Stimulated activated CD8-positive, alpha-beta memory T cell treated with anti-CD3 and anti-CD28 coated beads, Interleukin-12 subunit alpha, Interleukin-12 subunit beta, amount 100 ng/mL, for 24 hours (primary cell): Measurements from ENCODE around the gene SLC2A5.

Source experiments
- DNase-seq: peaks from one replicate; pipeline ENCODE4 v3.0.0-alpha.2; 2020; ENCODE audit errors: extremely low read depth

The SLC2A5 gene

DNA sequence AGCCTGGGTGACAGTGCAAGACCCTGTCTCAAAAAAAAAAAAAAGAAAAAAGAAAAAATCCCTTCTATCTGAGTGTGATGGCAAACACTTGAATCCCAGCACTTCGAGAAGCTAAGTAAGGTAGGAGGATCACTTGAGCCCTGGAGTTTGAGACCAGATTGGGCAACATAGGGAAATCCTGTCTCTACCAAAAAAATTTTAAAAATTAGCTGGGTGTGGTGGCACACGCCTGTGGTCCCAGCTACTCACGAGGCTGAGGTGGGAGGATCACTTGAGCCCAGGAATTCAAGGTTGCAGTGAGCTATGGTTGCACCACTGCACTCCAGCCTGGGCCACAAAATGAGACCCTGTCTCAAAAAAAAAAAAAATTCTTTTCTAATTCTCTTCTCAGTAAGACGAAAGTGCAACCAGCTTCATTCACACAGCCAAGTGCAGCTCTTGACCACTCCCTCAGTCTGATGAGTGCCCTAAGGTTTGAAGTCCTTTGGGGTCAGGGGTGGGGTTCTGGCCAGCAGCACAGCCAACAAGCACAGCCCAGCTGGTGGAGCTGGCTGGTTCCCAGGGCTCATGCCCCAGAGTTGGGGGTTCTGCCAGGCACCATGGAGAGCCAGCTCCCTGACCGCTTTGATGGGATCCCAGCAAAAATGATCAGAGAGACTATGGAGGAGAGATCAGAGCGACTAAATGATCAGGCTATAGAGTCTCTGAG, 8.0 kb downstream of the SLC2A5 start:
- no peak for DNase-seq

DNA sequence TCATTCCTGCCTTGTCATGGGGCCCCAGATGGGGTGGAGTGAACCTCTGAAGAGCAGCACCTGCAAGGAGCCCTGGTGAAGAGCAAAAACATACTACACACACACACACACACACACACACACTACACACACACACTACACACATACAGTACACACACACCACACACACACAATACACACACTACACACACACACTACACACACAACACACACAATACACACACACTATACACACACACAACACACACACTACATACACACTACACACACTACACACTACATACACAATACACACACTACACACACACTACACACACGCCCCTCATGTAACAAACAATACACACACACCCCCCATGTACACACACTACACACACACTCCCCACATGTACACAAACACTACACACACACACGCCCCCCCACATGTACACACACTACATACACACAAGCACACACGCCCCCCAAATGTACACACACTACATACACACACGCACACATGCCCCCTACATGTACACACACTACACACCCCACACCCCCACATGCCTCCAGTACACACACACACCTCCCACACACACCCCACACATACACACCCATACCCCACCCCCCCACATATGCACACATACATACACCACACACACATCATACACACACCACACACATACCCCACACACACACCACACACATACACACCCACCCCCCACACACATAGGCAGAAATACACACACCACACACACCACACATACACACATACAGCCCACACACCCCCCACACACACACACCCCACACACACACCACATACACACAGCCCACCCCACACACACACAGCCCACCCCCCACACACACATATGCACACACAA, 9.3 kb downstream of the SLC2A5 start:
- no peak for DNase-seq

DNA sequence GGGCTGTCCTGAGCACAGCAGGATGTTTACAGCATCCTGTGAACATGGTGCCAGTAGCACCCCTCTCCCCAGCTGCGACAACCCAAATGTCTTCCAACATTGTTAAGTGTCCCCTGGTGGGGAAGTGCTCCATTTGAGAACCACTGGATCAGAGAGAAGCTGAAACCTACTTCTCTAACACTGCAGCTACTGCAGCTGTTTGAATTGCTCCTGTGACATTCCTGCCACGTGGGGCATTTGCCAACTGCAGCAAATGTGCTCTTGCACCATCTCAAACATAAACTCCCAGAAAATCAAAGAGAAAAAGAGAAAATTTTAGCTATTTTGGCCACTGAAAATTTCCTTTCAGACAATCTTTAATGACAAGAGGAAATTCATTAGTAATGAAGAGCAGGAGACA, 11.0 kb downstream of the SLC2A5 start:
- no peak for DNase-seq

DNA sequence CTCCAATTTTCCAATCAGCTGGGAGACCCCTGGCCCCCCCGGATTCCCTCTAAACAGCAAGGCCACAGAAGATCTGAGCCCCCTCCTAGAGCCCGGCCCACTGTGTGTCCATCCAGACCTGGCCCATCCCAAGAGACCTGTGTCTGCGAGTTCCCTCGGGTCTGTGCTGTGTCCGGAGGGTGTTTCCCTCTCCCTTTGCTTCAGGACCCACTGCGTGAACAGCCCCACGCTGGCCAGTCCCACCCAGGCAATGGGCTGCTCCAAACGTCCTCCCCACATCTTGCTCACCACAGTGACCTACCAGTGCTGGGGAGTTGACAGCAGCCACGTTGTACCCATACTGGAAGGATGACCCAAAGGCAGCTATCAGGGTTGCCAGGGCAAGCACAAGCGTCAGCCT, 11.6 kb downstream of the SLC2A5 start:
- no peak for DNase-seq

DNA sequence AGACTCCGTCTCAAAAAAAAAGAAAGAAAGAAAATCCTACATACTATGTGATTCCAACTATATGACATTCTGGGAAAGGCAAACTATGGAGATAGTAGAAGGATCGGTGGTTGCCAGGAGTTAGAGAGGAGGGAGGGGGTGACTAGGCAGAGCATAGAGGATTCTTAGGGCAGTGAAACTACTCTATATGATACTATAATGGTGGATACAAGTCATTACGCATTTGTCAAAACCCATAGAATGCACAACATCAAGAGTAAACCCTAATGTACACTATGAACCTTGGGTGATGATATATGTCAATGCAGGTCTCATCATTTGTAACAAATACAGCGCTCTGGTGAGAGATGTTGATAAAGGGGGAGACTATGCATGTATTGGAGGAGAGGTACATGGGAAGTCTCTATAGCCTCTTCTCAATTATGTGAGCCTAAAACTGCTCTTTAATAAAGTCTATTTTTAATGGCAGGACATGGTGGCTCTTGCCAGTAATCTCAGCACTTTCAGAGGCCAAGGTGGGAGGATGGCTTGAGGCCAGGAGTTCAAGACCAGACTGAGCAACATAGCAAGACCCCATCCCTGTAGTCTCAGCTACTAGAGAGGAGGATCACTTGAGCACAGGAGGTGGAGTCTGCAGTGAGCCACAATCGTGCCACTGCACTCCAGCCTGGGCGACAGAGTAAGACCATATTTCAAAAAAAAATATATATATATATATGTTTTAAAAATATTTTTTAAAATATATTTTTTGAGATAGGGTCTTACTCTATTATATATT, 17.0 kb downstream of the SLC2A5 start:
- no peak for DNase-seq

DNA sequence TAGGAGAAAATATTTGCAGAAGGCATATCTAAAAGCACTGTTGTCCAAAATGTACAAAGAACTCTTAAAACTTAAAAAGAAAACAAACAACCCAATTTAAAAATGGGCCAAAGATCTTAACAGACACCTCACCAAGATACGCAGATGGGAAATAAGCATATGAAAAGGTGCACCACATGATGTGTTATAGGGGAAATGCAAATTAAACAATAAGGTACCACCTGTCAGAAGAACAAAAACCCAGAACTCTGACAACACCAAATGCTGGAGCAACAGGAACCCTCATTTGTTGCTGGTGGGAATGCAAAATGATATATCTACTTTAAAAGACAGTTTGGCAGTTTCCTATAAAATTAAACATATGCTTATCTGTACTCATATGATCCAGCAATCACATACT, 18.1 kb downstream of the SLC2A5 start:
- no peak for DNase-seq

DNA sequence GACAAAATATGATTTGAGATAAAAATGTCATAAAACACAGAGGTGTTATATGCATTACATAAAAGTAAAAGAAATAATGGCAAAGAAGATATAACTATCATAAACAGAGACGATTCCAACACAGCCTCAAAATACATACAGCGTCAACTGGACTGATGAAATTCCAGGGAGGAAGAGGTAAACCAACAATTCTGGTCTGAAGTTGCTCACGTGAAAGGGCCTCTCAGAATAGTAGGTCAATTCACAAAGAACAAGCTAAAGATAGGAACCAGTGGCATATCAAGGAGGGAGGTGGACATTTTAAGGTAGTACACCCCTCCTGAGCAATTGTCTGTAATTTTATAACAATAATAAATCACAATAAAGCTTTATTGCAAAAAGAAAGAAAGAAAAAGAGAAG, 18.6 kb downstream of the SLC2A5 start:
- DNase-seq = no peak

DNA sequence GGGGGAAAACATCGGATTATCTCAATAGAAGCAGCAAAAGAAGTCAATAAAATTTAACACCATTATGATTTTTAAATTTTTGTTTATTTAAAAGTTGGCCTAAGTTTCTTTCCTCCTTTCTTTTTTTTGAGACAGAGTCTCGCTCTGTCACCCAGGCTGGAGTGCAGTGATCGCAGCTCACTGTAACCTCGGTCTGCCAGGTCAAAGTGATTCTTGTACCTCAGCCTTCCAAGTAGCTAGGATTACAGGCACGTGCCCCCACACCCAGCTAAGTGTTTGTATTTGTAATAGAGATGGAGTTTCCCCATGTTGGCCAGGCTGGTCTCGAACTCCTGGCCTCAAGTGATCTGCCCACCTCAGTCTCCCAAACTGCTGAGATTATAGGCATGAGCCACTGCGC, 20.9 kb downstream of the SLC2A5 start:
- no peak for DNase-seq

DNA sequence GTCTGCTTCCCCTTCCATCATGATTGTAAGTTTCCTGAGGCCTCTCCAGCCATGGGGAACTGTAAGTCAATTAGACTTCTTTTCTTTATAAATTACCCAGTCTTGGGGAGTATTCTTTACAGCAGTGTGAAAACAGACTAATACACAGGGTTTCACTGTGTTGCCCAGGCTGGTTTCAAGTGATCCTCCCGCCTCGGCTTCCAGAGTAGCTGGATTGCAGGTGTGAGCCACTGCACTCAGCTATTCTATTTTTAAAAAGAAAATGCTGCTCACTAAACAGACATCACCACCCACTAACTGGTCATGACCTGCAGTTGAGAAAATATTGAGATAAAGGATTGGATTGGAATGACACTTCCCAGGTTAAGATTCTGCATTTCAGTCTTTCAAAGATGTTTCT, 22.4 kb downstream of the SLC2A5 start:
- DNase-seq = no peak

DNA sequence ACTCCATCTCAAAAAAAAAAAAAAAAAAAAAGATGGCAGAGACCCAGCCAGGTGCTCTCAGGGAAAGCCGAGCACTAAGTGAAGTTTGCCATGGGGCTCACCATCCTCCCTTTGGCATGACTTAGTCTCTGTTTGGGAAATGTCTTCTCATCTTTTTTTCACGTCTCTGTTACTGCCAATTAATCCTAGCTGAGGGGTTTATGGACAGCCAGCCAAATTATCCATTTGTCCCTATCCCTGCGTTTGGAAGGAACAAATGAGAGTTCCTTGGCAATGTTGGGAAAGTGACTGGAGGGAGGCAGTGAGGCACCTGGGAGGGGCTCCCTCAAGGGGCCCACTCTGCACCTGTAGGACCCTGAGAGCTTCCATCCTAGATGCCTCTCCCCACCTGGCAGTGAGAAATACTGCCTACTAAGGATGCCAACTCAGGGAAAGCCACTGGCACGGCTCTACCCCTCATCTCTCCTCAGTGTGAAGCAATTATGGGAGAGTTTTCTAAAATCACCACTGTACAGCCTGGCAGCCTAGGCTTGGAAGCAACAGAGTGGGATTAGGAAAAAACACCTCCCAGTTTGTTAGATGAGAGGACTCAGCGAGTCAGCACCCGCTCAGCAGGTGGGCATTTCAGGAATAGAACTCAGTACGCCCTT, 23.4 kb downstream of the SLC2A5 start:
- DNase-seq = no peak

DNA sequence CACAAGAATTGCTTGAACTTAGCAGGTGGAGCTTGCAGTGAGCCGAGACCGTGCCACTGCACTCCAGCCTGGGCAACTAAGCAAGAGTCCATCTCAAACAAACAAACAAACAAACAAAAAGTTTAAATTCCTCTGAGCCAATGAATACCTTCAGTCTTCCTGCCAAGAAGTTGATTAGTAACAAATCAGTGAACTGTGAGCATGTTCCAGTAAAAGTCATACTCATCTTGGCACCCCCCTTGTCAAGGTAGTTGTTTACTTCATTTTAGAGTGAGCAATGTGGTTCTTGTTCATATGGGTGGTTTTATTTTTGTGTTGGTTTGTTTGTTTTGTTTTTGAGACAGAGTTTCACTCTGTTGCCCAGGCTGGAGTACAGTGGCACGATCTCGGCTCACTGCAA, 25.2 kb downstream of the SLC2A5 start:
- DNase-seq = no peak

DNA sequence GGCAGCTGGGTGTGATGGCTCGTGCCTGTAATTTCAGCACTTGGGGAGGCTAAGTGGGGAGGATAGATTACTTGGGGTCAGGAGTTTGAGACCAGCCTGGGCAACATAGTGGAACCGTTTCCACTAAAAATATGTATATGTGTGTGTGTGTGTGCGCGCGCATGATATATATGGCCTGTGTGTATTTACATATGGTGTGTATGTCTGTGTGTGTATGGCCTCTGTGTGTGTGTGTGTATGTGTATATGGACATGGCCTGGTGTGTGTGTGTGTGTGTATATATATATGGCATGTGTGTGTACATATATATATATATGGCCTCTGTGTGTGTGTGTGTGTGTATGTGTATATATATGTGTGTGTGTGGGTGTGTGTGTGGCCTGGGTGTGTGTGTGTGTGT, 27.2 kb downstream of the SLC2A5 start:
- no peak for DNase-seq

DNA sequence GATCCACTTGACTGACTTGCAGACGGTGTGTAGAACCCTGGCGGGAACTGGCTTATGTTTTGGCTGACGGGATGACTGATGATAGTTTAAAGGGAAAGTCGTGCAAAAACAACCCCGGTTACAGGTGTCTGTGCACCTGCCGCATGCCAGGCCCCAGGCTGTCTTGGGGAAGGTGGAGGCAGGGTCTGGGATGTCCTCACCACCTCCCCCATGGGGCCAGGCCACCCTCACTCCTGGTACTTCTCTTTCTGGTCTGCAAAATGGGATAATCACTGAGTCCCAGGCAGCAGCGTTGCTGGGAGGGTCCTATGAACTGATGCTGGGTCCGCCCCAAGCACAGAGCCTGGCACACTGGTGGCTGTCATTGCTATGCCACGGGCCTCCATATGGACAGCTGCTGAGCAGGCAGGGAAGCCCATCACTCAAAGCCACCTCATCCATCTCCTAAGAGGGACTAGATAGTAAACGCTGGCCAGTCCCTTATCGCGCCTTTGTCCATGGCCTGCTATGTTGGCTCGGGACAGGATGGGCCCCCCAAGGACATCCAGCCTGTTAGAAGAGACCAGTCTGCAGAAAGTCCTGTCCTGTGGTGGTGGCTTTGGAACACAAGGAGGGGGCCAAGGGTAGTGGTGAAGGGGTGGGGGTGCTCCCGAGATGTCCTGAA, 28.2 kb downstream of the SLC2A5 start:
- DNase-seq = no peak

DNA sequence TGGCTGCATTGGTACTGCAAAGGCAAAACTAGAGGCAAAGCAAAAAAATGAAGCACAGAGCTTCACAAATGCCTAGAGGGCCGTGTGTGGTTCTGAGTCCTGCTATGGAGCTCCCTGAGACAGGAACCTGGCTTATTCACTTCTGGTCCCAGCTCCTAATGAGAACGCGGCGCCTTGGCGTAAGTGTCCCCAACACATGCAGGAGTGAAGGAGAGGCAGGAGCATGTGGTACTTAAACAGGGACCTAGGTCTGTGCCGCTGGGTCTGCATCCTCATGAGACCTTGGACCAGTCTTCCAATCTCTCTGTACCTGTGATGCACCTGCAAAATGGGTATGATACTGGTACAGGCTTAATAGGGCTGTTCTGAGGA, 28.8 kb downstream of the SLC2A5 start:
- no peak for DNase-seq

DNA sequence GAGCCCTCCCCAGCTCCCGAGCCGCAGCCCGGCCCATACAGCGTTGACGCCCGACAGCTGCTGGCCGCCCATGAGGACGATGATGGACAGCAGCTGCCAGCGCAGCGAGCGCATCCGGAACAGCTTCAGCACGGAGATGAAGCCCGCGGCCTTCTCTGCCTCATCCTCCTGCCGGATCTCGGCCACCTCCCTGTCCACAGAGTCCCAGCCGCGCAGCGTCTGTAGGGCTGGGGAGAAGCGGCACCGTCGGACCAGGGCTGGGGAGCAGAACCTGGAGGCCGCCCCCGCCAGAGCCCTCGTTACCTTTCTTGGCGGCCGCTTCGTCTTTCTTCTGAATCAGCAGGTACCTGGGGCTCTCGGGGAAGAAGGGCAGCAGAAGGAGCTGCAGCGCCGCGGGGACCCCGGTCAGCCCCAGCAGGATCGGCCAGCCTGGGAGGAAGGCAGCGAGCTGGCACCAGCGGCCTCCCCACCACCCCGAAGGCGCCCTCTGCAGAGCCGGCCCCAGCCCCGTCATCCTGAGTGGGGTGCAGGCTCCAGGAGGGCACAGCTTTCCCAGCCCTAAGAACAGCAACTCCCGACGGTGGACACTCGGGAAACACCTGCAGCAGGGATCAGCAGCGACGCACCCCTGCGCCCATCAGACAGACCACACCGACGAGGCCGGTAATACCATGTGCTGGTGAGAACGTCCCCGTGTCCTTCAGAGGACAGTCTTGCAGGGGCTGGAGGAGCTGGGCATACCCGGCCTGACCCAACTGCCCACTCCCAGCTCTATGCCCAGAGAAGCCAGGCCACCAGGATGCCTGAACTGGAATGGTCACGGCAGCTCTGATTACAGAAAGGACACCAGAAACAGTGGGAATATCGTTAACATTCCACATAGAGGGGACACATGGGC, 29.4 kb downstream of the SLC2A5 start:
- DNase-seq = no peak

DNA sequence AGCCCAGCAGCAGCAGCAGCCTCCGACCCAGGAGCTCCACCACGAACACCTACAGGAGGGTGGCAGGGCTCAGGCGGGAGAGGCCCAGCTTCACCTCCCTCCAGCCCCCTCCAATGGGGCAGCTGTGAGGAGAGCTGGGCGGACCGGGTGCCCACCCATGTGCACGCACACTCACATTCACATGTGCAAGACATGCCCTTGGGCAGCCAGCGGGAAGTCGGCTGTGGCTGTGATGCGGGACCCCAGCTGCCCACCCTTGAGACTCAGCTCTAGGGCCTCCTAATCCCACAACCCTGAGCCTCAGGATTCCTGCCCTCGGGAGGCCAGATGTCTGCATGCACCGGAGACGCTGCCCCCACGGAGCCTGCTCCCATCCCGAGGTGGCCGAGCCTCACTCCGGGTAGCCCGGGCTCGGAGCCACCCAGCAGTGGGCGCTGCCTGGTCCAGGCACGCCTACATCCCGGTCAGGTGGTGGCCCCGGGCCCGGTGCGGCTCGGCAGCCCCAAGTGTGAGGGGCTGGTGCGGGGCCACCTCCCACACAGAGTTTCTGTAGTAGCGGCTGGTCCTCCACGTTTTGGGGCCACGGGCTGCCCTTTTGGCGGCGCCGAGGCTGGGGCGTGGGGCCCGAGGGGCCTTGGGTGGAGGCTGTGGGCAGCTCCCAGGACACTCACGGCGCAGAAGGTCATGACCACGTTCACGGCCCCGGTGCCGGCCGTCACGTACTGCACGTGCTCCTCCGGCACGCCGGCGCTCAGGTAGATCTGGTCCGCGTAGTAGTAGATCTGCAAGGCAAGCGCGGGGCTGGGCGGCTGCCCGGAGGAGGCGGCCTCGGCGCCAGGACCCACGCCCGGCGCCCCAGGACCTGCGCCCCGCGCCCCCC, 30.3 kb downstream of the SLC2A5 start:
- DNase-seq = no peak

DNA sequence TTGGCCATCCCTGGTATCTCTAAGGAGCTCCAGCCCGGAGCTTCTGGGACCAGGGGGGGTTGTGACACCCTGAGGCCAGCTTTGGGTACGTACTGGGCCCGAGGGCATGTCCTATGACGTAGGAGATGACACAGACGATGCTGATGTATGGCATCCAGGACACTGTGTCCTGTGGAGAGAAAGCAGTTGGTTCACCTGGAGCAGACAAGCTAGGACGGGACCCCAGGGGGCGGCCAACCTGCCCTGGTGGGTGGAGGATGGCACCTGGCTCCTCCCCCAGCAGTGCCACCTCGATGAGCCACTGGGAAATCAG, 31.1 kb downstream of the SLC2A5 start:
- no peak for DNase-seq

DNA sequence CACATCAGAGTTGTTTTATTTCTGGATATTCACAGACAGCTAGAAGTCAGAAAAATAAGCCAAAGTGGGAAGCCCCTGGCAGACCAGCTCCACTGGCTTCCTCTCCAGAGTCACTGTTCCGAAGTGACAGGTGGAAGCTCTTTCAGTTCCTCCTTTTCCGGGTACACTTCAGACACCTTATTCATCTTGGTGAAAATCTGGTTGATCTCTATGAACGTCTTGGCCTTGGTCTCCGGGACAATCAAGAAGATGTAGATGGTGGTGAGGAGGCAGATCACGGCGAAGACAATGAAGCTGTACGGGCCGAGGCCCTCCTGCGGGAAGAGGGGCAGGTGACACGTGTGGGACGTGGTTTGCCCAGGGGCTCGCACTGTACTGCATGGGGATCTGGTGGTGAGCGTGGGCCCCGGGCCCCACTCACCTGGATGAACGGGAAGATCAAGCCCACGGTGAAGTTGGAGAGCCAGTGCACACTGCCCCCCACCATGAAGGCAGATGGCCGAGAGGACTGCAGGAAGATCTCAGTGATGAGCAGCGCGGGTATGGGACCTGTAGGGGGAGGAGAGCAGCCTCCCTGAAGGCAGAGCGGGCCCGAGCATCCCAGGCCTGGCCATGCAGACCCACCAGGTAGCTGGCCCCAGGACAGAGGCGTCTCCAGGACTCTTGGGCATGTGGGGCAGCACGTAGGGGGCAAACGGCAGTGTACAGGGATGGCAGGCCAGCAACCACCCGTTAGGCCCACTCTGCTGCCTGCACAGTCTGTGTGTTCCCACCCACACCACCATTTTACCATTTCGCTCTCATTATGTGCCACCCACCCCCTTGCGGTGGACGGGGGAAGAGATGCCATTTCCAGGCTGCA, 31.7 kb downstream of the SLC2A5 start:
- no peak for DNase-seq

DNA sequence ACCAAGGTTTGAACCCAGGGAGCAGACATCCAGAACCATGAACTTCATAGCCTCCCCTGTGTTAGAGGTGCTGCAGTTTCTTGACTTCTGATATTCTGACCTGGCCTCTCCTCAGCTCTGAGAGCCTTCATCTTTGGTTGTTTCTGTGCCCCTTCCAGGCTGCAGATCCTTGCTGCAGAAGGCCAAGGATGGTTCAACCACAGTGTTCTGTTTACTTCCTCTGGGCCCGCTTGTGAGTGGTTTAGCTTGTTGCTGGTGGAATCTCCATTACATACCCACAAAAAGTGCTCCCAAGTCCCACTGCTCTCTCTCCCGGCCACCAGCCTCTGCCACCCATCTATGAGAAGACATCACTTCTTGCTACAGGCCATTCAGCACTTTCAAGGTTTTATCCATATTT, 34.2 kb downstream of the SLC2A5 start:
- DNase-seq = no peak
